Mammary epithelial cell (primary cell): ENCODE measurements around the gene TUBA1B.

ENCODE experiments used
- CTCF ChIP-seq, 2 donors: IDR thresholded peaks in 1 of 2; conservative IDR thresholded peaks in 1 of 2; 2 replicates each; pipeline ENCODE4 v1.5.1; 2011 to 2012; ENCODE audit warnings: inconsistent platforms in 2 of 2, low read length in 2 of 2, mild to moderate bottlenecking in 2 of 2, control low read depth in 1 of 2, low read depth in 1 of 2; ENCODE audit not compliant: insufficient read depth in 1 of 2; ENCODE audit errors: extremely low read depth in 1 of 2
- EZH2 ChIP-seq: IDR thresholded peaks from 2 replicates; pipeline ENCODE4 v1.6.1; 2012; ENCODE audit warnings: low read length, inconsistent platforms, borderline replicate concordance

- TF ChIP-seq CTCF (conservative IDR thresholded peaks at IDR 0.05 in 1 of 2, IDR thresholded peaks at IDR 0.05 in 1 of 2; ENCODE audit: extremely low read depth in 1 of 2, insufficient read depth in 1 of 2, low read depth in 1 of 2, low read length in 2 of 2) (no peak), EZH2 (no peak)
These were observed 33.9 kb upstream of the TUBA1B start for GRCh38 chr12:49165114-49165513.
